Measurements from ENCODE around the gene SEMA6A.

DNA sequence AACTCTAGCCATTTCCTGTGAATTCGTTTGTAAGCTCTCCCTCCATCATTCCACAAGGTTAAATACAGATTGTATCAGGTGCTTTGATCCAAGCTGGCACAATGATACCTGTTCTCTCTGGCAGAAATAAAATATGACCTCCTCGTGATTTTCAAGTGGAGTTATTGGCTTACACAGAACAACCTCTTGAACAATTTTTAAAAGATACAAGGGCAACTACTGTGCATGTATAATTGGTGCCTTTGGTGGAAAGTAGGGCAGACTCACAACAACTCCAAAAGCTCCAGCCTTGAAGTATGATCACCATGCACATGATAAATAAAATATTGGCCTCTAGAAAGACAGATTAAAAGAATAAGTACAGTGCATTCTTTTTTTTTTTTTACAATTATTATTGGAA is 106.0 kb downstream of the SEMA6A start:
- TF ChIP-seq, protein P1, sequence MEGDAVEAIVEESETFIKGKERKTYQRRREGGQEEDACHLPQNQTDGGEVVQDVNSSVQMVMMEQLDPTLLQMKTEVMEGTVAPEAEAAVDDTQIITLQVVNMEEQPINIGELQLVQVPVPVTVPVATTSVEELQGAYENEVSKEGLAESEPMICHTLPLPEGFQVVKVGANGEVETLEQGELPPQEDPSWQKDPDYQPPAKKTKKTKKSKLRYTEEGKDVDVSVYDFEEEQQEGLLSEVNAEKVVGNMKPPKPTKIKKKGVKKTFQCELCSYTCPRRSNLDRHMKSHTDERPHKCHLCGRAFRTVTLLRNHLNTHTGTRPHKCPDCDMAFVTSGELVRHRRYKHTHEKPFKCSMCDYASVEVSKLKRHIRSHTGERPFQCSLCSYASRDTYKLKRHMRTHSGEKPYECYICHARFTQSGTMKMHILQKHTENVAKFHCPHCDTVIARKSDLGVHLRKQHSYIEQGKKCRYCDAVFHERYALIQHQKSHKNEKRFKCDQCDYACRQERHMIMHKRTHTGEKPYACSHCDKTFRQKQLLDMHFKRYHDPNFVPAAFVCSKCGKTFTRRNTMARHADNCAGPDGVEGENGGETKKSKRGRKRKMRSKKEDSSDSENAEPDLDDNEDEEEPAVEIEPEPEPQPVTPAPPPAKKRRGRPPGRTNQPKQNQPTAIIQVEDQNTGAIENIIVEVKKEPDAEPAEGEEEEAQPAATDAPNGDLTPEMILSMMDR (IDR thresholded peaks at IDR 0.05) = no peak
- TF ChIP-seq POLR2A (IDR thresholded peaks at IDR 0.05) = no peak

All from Peyer's patch (tissue), 4 donors.